ENCODE measurements around the gene TBCK. TPM values are rescaled to one million over a fixed set of nuclear protein-coding genes. Genes with fewer than 3 reads are reported as not detected.

The TBCK gene
- total and polyA plus RNA-seq, 10 donors = 6.7 to 61.3 (median 44.7) TPM

DNA sequence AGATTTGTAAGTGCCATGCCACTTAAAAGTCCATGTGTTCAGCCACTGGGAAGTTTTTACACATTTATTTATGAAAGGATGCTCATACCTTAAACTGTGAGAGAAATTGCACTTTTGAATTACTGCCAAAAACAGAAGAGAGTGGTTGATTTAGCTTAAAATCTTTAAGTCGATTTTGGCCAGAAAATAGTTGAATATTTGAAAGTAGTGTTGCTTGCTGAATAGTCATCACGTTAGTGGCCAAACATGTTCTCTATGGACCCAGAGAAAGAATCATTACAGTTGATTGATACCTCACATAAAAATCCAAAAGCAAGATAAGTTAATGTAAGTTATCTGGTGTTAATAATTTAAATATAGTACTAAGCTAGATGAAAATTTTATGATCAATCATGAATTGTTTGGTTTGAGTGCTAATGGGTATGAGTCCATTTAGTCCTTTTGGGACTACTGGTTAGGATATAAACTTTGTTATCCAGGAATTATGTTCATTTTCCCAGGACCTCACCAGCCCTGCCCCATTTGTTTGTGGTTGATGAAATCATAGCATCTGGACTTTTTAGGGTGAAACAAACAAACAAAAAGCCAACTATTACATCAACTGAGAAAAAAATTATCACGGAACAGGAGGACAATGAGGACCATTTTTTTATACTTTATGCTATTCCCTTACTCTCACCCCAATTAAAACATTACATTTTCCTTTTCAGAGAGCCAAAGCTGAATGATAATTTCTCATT lies 46.2 kb upstream of the TBCK start:
- WGBS, 5 donors = 66 to 84% (median 79%) methylated on average over 3 of the region's 3 CpGs
- Histone ChIP-seq H3K27me3 (replicated peaks in 1 of 7) (no peaks in the 10 kb centered on the region), H3K4me3 (no peak overlapping the region), H3K36me3 (no peaks in the 10 kb centered on the region), H3K4me1 (no peaks in the 10 kb centered on the region), H3K27ac (no peak overlapping the region), H3K9me3 (no peaks in the 10 kb centered on the region)
- intact Hi-C loops (cut with DNase I; ENCODE audit: low total_unique reads) = no loop called here
- TF ChIP-seq POLR2AphosphoS5 (IDR thresholded peaks at IDR 0.05) = no peak
- no peak for TF ChIP-seq POLR2A (IDR thresholded peaks at IDR 0.05)
- TF ChIP-seq, protein P1, sequence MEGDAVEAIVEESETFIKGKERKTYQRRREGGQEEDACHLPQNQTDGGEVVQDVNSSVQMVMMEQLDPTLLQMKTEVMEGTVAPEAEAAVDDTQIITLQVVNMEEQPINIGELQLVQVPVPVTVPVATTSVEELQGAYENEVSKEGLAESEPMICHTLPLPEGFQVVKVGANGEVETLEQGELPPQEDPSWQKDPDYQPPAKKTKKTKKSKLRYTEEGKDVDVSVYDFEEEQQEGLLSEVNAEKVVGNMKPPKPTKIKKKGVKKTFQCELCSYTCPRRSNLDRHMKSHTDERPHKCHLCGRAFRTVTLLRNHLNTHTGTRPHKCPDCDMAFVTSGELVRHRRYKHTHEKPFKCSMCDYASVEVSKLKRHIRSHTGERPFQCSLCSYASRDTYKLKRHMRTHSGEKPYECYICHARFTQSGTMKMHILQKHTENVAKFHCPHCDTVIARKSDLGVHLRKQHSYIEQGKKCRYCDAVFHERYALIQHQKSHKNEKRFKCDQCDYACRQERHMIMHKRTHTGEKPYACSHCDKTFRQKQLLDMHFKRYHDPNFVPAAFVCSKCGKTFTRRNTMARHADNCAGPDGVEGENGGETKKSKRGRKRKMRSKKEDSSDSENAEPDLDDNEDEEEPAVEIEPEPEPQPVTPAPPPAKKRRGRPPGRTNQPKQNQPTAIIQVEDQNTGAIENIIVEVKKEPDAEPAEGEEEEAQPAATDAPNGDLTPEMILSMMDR (IDR thresholded peaks at IDR 0.05 in 8 of 11, conservative IDR thresholded peaks at IDR 0.05 in 3 of 11) = no peak
- no peak for DNase-seq

DNA sequence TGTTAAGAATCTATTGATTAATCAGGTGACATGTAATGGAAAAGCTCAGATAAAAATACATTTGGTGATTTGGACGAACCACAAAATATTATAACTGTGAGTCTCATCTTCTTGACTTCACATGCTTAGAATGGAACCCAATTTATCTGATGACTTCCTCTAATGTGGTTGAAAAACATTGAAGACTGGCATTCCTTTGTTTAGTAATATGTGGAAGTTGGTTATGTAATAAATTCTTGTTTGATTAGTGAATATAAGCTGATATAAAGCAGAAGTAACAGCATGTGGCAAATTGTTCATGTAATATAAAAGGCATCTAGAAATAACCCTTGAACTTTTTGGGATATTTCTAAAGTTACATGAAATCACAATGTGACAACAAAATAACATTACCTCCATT lies 42.9 kb upstream of the TBCK start:
- Histone ChIP-seq H3K4me3 (no peak overlapping the region), H3K36me3 (no peaks in the 10 kb centered on the region), H3K27me3 (replicated peaks in 1 of 7) (no peaks in the 10 kb centered on the region), H3K4me1 (no peaks in the 10 kb centered on the region), H3K27ac (no peak overlapping the region), H3K9me3 (no peaks in the 10 kb centered on the region)
- DNase-seq = no peak
- 67 to 93% (median 76%) methylated on average over 1 of the region's 1 CpG for WGBS, 5 donors
- intact Hi-C loops (cut with DNase I; ENCODE audit: low total_unique reads) = no loop called here
- TF ChIP-seq, protein P1 (IDR thresholded peaks at IDR 0.05 in 8 of 11, conservative IDR thresholded peaks at IDR 0.05 in 3 of 11) = no peak
- TF ChIP-seq POLR2AphosphoS5 (IDR thresholded peaks at IDR 0.05) (no peak), POLR2A (IDR thresholded peaks at IDR 0.05) (no peak)

DNA sequence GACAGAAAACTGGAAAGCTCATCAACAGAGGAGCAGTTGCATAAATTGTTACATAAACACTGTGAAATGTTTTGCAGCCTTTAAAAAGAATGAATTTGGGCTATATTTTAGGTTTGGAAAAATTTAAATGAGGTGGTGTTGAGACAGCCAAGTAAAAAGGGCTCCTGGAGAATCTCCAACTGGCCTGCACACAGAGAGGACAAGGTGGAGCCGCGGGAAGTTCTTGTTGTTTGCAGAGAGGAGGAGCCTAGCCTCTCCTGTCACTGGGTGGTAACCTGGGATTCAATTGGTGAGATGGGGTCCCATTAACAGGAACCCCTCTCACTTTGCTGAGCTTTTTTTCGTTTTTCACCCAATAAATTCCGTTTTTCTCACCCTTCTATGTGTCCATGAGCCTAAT lies 39.2 kb upstream of the TBCK start:
- DNase-seq = no peak
- Histone ChIP-seq H3K4me1 (no peaks in the 10 kb centered on the region), H3K27me3 (replicated peaks in 1 of 7) (no peaks in the 10 kb centered on the region), H3K27ac (no peak overlapping the region), H3K9me3 (no peaks in the 10 kb centered on the region), H3K36me3 (peaks cover 0 to 26% (median 0%) of the 10 kb centered on the region in 6 donors), H3K4me3 (no peak overlapping the region)
- TF ChIP-seq, protein P1 (IDR thresholded peaks at IDR 0.05 in 8 of 11, conservative IDR thresholded peaks at IDR 0.05 in 3 of 11) = no peak
- TF ChIP-seq POLR2AphosphoS5 (IDR thresholded peaks at IDR 0.05) (no peak), POLR2A (IDR thresholded peaks at IDR 0.05) (no peak)
- intact Hi-C loops (cut with DNase I; ENCODE audit: low total_unique reads) = no loop called here
- WGBS, 5 donors = 73 to 86% (median 81%) methylated on average over 4 of the region's 4 CpGs

DNA sequence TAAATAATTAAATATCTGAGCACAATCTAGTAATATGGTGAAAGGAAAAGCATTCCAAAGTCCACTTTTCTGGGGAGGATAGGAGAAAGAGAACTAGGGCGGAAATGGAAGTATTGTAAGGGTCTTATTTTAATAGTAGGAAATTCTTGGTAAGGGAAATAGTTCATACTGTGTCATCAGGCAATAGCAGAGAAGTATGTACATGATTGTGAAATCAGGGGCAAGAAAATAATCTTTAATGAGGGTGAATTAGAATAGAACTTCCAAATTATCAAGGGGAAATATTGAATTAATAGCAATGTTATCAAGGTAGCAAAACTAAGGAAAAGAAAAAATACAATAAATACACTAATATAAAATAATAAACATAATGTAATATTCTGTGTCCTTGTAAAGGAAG lies 37.8 kb upstream of the TBCK start:
- H3K4me1 ChIP-seq = no peaks in the 10 kb centered on the region
- no peak for DNase-seq
- H3K27ac ChIP-seq = no peak overlapping the region
- H3K27me3 ChIP-seq (replicated peaks in 1 of 7) = no peaks in the 10 kb centered on the region
- no peaks in the 10 kb centered on the region for H3K9me3 ChIP-seq
- intact Hi-C loops (cut with DNase I; ENCODE audit: low total_unique reads) = no loop called here
- TF ChIP-seq POLR2AphosphoS5 (IDR thresholded peaks at IDR 0.05) (no peak), POLR2A (IDR thresholded peaks at IDR 0.05) (no peak)
- TF ChIP-seq, protein P1 (IDR thresholded peaks at IDR 0.05 in 8 of 11, conservative IDR thresholded peaks at IDR 0.05 in 3 of 11) = no peak
- no peak overlapping the region for H3K4me3 ChIP-seq
- 88 to 100% (median 97%) methylated on average over 1 of the region's 1 CpG for WGBS, 5 donors
- peaks cover 0 to 40% (median 8%) of the 10 kb centered on the region in 6 donors for H3K36me3 ChIP-seq

Data from spleen (tissue), 11 donors.